Epithelial cell of esophagus (primary cell): Measurements from ENCODE around the gene SNUPN.

ENCODE experiments used
- DNase-seq: peaks from one replicate; pipeline ENCODE4 v3.0.0; 2010; ENCODE audit warnings: low read depth
- H3K4me3 ChIP-seq: 2 replicates; pipeline ENCODE4 v1.5.1; 2011; ENCODE audit warnings: mild to moderate bottlenecking, low read length, control low read depth
- TF ChIP-seq, protein P1 (sequence below): IDR thresholded peaks from 2 replicates; pipeline ENCODE4 v1.5.1; 2011; ENCODE audit warnings: low read depth, mild to moderate bottlenecking, low read length, control low read depth, inconsistent platforms; ENCODE audit not compliant: insufficient read depth; ENCODE audit errors: missing control alignments

SNUPN gene

DNA sequence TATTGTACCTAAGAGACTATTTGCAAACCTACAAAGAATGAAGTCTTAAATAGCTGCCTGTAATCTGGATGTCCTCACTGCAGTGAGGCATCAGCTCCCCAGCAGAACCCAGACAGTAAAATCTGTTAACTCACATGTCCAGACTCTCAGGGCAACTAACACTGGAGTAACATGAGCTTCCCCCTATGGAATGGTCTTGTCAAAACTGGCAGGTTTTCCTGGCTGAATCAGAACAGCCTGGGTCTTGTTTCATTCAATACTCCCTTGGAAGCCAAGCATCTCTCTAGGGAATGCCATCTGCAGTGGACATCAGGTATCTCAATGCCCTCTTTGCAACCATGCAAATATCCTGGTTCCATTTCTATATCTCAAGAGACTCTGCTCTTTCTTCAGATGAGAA, 70.8 kb downstream of the SNUPN start:
- H3K4me3 ChIP-seq = no peak overlapping the region
- peak; percentile 57 for DNase-seq
- TF ChIP-seq, protein P1, sequence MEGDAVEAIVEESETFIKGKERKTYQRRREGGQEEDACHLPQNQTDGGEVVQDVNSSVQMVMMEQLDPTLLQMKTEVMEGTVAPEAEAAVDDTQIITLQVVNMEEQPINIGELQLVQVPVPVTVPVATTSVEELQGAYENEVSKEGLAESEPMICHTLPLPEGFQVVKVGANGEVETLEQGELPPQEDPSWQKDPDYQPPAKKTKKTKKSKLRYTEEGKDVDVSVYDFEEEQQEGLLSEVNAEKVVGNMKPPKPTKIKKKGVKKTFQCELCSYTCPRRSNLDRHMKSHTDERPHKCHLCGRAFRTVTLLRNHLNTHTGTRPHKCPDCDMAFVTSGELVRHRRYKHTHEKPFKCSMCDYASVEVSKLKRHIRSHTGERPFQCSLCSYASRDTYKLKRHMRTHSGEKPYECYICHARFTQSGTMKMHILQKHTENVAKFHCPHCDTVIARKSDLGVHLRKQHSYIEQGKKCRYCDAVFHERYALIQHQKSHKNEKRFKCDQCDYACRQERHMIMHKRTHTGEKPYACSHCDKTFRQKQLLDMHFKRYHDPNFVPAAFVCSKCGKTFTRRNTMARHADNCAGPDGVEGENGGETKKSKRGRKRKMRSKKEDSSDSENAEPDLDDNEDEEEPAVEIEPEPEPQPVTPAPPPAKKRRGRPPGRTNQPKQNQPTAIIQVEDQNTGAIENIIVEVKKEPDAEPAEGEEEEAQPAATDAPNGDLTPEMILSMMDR = no peak

DNA sequence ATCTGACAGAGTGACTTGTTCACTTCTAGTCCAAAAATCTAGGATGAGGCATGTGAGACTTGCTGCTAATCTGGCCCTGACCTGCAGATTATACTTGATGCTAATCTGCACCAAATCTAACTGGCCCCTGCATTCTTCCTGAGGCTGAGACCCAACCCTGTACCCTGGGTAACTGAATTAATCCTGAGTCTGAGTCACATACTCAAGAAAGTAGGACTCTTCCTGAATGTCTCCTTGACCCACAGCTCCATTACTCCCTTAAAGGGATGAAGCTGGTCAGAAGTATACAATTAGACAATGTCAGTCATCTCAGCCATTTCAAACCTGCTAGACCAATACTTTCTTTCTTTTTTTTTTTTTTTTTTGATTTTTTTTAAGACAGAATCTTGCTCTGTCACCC, 71.9 kb downstream of the SNUPN start:
- TF ChIP-seq, protein P1 = no peak
- no peak for DNase-seq
- no peak overlapping the region for H3K4me3 ChIP-seq

DNA sequence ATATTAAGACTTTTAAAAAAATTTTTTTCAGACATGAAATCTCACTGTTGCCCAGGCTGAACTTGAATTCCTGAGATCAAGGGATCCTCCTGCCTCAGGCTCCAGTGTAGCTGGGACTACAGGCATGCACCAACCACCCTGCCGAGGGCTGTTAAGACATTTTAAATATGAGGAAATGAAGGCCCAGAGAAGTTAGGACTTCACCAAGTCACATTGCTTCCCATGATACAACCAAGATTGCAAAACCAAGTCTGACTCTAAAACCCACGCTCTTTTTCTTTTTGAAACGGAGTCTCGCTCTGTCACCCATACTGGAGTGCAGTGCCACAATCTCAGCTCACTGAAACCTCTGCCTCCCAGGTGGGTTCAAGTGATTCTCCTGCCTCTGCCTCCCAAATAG, 74.4 kb downstream of the SNUPN start:
- DNase-seq = peak; percentile 11
- TF ChIP-seq, protein P1 = no peak

More for the DNA sequence above, 74.4 kb downstream of the SNUPN start:
- H3K4me3 ChIP-seq = no peak overlapping the region
